Stimulated activated CD8-positive, alpha-beta memory T cell treated with anti-CD3 and anti-CD28 coated beads, Interleukin-15, amount 100 ng/mL, for 48 hours (primary cell): ENCODE results near the gene TAF1B.
"Not testable (repeated sequence)": the region's sequence is repeated elsewhere in the genome, so short reads cannot be mapped to it uniquely, and the experiment has no call there.

Source experiments
- DNase-seq, 2 donors: peaks; one replicate each; pipeline ENCODE4 v3.0.0-alpha.2; 2020; ENCODE audit warnings: low read depth in 2 of 2

Gene TAF1B

DNA sequence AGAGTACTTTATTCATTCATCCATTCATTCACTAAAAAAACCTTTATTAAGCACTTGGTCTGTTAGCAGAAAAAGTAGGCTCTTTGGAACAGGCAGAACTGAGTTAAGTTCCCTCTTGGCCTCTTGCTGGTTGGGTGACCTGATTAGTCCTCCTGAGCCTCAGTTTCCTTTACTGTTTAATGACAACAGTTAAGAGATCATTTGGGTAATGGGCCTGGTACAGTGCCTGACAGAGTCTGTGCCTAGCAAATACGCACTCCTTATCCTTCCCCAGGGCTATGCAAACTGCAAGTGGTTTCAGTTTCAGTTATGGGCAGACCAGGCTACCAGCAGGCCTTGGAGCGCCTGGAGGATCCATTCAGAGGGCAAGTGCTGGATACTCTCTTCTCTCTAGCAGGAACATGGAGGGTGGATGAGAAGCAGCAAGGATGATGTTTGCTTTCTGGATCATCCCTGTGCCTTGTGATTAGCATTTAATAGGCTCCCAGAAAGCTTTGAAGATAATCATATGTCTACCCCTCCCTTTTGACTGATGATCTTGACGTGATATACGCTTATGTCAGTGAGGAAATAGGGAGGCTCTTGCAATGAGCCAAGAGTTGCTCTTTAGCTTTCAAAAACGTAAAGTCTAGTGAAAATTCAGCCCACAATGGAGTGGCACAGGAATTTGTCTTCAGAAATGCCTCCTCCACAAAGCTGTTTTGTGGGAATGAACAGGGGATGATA is 12.4 kb upstream of the TAF1B start:
- no peak for DNase-seq

DNA sequence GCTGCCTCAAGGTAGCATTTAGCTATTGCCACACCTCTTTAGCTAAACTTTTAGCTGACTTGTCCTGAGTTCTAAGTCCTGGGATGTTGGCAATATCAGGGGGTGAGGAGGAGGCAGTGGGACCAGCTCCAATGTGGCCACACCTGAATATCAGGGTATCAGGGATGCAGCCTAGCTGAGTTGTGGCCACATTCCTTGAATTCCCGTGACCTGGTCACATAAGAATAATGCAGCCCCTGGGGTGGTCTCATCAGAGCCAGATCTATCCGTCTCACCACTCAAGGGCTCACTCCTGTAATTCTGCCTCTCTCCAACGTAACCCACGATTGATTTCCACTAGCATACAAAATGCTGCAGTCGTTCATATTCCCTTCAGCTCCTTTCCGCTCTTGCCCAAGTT is 11.6 kb upstream of the TAF1B start:
- no peak for DNase-seq

DNA sequence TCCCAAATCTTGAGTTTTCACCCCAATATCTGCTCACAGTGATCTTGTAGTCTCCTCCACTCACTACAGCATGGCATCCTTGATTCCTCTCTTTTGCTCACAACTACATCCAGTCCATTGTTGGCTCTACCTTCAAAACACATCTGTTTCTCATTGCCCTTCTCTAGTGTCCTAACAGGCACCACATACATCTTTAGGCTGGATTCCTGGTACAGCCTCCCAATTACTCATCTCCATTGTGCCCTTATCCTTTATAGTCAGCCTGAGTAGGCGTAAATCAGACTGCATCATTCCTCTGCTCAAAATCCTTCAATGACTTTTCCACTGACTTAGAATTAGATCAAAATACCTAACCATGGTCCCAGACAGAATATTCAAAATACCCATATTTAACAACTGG is 10.7 kb upstream of the TAF1B start:
- no peak for DNase-seq

DNA sequence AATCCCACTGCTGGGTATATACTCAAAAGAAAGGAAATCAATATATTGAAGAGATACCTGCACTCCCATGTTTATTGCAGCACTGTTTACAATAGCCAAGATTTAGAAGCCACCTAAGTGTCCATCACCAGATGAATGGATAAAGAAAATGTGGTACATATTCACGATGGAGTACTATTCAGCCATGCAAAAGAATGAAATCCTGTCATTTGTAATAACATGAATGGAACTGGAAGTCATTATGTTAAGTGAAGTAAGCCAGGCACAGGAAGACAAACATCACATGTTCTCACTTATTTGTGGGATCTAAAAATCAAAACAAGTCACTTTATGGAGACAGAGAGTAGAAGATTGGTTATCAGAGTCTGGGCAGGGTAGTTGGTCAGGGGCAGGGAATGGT is 8.2 kb upstream of the TAF1B start:
- not testable (repeated sequence) for DNase-seq

DNA sequence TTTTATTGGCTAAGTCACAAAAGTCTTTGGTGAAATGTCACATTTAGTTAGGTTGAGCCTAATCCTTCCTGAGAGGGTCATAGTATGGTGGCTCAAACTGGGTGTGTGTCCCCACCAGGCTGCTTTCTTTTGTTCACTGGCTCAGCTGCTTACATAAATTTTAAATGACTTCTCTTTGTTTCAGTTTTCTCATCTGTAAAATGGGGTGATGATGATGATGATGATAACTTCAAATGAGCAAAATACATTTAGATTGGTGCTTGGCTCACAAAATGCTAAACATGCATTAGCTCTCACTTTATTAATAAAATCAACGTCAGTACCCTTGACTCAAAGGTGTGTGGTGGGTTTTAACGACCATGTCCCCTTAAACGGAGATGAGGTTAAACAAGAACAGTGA is 7.2 kb upstream of the TAF1B start:
- no peak for DNase-seq

DNA sequence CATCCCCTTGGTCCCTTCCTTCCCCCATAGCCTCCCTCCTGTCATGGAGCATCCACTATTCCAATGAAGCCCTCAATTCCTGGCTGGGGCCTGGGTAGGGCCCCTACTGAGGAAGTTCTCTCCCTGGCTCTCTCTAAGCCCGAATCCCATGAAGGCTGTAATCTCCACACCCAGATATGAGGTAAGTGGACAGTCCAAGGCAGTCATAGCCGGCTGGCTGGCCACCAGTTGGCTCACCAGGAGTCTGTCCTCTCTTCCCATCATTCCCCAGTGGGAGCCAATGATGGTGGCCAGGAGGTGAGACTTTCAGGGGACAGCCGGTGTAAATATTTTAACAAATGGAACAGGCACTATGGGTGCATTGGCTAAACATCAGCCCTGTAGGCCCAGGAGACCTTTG is 6.8 kb upstream of the TAF1B start:
- no peak for DNase-seq

DNA sequence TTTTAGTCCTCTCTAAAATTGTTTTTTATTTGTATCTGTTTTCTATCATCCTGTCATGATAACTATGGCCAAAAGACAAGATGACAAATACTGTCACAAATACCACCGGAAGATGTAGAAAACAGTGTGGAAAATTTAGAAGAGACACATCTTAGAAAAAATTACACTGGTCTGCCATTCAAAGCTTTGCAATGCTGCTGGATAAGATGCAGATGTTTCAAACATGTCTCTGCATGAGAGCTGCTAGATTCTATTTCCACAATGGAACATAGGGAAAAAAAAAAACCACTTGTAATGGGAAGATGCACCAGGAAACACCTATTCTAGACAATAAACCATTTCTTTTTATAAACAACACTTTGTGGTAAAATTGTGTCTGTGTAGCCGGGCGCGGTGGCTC is 5.8 kb upstream of the TAF1B start:
- DNase-seq = no peak

DNA sequence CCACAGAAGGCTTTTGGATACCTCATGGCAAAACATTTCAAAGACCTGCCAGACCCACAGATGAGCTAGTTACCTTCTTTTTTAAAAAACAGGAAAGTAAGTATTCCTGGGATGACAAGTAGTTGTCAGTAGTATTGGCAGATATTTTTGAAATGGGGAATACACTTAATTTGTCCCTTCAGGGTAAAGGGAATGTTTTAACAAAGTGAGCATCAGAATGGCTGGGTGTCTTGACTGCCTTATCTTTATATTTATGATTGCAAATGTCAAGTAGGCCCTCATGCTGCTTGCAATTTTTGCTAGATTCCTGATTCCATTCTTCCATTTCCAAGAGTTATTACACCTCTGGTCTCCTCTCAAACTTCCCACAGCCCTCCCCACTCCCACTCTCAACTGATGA is 4.9 kb upstream of the TAF1B start:
- DNase-seq = no peak

DNA sequence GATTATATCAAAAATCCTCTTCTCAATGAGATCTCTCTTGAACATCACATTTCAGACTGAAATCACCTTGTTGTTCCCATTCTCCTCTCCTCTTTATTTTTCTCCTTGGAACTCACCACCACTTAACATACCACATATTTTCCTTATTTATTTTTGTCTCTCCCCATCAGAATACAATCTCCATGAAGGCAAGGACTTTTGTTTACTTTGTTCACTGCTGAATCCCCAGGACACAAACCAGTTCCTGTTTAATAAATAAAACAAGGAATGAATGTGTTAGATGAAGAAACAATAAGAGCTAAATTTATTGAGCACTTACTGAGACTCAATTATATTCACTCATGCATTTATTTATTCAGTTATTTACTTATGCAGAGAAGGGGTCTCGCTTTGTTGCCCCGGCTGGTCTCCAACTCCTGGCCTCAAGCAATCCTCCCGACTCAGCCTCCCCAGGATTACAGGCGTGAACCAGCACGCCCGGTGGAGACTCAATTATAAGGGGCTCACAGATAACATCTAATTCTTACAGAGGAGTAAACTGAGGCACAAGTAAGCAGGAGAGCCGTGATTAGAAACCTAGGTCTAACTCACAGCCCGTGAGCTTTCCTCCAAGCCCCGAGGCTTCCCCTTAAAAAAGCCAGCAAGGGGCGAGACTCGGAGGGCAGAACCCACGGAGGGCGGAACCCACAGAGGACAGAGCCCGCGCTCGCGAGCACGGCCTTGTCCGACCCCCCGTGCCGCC is 616 bp upstream of the TAF1B start:
- no peak for DNase-seq

DNA sequence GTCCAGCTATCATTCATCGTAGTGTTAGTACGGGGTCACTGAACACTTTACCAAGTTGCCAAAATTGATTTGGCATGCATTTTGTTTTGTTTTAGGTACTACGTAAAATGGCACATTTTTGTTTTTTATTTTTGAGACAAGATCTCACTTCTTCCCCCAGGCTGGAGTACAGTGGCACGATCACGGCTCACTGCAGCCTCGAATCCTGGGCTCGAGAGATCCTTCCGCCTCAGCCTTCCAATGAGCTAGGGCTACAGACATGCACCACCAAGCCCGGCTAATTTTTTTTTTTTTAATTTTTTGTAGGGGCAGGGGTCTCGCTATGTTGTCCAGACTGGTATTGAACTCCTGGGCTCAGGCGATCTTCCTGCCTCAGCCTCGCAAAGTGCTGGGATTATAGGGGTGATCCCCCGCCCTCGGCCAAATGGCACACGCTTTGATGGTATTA is 786 bp downstream of the TAF1B start:
- no peak for DNase-seq

DNA sequence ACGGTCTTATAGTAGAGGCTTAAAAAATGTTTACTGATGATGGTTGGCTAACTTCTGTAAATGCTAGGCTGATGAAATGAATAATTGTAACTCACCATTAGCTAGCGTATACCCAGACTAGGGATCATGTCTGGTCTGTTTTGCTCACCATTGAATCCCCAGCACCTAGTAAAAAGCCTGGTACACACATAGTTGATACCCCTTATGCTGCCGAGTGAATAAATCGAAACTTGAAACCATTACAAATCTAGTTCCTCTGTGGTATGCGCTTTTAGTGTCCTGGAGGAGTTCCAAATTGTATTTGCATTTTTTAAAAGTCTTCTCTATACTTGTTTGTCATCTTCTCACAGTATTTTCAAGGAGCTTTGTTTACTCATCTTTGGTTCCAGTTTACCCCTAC is 1.3 kb downstream of the TAF1B start:
- DNase-seq = no peak

DNA sequence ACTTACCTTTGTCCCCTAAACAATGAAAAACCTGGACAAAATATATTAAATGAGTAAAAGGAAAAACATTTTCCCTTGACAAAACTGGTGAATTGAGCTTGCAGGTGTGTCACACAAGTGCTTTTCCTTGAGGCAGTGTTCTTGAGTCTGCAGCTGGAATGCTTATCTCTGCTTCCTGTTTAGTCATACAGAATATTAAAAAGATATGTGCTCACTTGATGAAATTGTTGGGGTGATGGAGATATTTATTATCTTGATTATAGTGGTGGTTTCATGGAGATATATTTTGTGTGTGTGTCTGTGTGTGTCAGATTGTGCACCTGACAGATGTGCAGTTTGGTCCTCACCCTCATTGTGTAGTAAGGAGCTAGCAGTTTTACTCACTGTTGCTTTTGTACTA is 3.3 kb downstream of the TAF1B start:
- no peak for DNase-seq

DNA sequence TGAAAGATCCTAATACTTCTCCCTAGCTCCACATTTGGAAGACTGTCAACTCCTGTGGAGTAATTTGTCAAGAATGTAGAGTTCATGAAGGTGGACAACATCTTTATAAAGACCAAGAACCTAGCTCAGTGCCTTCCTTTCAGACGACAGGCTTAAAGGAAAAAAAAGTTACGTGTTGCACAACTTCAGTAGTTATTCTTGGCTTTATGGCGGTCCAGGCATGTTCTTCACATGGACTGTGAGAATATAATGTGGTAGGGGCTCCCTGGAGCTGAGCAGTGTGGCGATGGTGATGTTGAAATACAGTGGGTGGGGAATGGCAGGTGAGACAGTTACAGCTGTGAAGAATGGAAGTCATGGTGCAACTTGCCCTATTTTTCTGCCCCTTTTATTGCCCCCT is 3.9 kb downstream of the TAF1B start:
- no peak for DNase-seq

DNA sequence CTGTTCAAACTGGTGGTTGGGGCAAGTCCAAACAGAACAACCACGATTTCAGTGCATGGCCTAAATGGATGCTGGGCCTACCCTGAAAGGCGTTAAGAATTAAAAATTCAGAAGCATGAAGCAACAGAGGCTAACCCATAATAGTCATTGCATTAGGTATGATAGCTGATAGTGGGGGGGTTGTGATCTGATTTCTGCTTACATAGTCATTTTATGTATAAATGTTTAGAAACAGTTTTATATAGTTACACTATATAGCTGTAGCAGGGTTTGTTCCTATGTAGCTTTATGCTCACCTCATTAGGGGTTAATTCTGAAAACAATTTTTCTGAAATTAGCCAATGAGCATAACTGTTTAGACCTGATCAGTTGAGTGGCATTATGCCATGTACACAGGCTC is 9.6 kb downstream of the TAF1B start:
- no peak for DNase-seq

DNA sequence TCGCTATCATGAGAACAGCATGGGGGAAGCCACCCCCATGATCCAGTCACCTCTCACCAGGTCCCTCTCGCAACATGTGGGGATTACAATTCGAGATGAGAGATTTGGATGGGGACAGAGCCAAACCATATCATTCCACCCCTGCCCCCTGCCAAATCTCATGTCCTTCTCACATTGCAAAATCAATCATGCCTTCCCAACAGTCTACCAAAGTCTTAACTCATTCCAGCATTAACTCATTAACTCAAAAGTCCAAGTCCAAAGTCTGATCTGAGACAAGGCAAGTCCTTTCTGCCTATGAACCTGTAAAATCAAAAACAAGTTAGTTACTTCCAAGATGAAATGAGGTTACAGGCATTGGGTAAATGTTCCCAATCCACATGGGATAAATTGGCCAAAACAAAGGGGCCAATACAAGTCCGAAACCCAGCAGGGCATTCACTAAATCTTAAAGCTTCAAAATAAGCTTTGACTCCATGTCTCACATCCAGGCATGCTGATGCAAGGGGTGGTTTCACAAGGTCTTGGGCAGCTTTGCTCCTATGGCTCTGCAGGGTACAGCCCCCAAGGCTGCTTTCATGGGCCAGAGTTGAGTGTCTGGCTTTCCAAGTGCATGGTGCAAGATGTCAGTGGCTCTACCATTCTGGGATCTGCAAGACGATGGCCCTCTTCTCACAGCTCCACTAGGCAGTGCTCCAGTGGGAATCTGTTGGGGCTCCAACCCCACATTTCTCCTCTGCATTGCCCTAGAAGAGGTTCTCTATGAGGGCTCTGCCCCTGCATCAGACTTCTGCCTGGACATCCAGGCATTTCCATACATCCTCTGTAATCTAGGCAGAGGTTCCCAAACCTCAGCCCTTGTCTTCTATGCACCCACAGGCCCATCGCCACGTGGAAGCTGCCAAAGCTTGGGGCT is 14.8 kb downstream of the TAF1B start:
- DNase-seq = no peak

DNA sequence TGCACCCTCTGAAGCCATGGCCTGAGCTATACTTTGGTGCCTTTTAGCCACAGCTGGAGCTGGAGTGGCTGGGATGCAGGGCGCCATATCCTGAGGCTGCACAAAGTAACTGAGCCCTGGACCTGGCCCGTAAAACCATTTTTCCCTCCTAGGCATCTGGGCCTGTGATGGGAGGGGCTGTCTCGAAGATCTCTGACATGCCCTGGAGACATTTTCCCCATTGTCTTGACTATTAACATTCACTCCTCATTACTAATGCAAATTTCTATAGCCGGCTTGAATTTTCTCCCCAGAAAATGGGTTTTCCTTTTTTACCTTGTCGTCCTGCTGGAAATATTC is 15.4 kb downstream of the TAF1B start:
- DNase-seq = no peak

DNA sequence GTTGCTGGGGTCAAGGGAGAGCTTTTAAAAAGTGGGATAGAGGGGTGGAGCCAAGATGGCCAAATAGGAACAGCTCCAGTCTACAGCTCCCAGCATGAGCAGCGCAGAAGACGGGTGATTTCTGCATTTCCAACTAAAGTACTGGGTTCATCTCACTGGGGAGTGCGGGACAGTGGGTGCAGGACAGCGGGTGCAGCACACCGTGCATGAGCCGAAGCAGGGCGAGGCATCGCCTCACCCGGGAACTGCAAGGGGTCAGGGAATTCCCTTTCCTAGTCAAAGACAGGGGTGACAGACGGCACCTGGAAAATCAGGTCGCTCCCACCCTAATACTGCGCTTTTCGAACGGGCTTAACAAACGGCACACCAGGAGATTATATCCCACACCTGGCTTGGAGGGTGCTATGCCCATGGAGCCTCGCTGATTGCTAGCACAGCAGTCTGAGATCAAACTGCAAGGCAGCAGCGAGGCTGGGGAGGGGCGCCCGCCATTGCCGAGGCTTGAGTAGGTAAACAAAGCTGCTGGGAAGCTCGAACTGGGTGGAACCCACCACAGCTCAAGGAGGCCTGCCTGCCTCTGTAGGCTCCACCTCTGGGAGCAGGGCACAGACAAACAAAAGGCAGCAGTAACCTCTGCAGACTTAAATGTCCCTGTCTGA is 17.8 kb downstream of the TAF1B start:
- not testable (repeated sequence) for DNase-seq

DNA sequence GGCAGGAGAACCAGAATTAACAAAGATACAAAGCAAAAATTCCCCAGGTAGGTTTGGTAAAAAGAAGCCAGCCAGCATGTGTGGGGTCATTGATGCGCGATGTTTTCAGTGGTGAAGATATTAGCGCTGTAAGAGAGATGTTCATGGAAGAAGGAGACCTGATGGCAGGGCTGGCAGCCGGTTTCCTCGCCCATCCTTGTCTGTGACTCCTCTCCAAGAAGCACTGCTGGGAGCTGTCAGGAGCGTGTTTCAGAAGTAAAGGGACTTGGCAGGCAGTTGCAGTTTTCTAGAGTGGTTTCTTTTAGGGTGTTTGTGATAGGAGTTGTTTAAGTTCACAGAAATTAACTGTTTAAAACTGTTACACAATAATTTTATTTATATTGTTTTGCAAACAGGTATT is 24.6 kb downstream of the TAF1B start:
- no peak for DNase-seq

DNA sequence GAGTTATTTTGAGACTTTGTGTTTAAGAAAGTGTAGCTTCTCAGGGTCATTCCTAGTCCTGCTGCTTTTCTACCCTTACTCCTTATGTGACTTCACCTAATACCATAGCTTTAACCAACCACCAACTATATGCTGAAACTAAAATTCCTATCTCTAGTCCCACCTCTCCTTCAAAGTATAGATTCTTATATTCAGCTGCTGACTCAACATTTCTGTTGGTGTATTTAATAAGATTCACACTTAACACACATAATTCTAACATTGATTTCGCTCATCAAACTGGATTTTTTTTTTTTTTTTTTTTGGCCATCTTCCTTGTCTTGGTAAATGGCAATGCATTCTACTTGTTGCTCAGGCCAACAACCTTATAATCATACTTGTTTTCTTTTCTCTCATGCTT is 30.1 kb downstream of the TAF1B start:
- no peak for DNase-seq

DNA sequence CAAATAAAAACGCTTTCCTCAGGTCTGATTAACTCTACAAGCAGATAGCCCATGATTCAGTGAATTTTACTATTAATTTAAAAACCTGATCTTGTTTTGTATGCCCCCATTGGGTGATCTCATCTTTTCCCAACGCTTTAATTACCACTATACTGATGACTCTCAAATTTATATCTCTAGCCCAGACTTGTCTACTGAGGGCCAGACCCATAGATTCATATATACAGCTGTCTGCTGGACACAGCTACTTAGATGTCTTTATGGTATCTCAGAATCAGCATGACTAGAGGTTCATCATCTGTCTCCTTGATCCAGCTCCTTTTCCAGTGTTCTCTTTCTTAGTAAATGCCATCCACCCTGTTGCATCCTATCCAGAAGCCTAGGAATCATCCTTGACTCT is 33.8 kb downstream of the TAF1B start:
- no peak for DNase-seq

DNA sequence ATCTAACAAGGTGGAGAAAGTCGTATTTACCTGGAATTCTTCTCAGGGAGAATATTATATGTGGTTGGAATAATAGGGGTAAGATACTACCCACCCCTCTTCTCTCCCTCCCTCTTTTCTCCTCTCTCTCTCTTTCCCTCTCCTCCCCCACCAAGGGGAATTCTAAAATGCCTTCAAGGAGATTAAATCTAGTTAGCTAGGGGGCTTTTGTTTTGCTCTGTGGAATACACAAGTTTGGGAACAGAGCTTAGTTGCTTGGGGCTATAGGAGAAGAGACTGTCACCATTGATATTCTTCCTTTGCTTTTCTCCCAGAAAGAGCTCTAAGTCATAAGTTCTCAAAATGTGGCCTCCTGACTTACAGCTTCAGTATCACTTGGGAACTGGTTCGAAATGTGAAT is 34.5 kb downstream of the TAF1B start:
- DNase-seq = no peak
